Measurements from ENCODE around the gene EFHC1. TPM values are rescaled to one million over a fixed set of nuclear protein-coding genes. Genes with fewer than 3 reads are reported as not detected.
A peak's percentile ranks its signal among the peaks of the same experiment; 100 is the strongest.
"Not testable (repeated sequence)": the region's sequence is repeated elsewhere in the genome, so short reads cannot be mapped to it uniquely, and the experiment has no call there.

The EFHC1 gene
- total and polyA plus RNA-seq, 4 donors, result 15.7 to 81.7 (median 35.5) TPM

DNA sequence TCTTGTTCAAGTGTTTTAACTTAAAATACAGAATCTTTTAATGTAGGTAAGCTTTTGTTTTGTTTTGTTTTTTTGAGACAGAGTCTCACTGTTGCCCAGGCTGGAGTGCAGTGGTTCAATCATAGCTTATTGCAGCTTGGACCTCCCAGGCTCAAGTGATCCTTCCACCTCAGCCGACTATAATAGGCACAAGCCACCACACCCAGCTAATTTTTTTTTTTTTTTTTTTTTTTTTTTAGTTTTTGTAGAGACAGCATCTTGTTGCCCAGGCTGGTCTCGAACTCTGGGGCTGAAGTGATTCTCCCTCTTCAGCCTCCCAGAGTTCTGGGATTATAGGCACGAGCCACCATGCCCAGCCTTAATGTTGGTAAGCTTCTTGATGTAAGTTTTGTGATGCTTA is 3.3 kb downstream of the EFHC1 start:
- no peak overlapping the region for H3K9ac ChIP-seq (ENCODE audit: insufficient read depth in 1 of 2, low read length in 2 of 2)
- no peak overlapping the region for H3K4me3 ChIP-seq
- peaks cover 4 to 16% (median 6%) of the 10 kb centered on the region in 5 donors for H3K4me1 ChIP-seq (ENCODE audit: control insufficient read depth in 5 of 5, insufficient read depth in 5 of 5, low read length in 5 of 5)
- no peak for DNase-seq
- peak overlapping the region in 1 of 2 donors; percentile 29 for H3K27ac ChIP-seq (ENCODE audit: low read depth in 1 of 2, low read length in 1 of 2)
- H3K27me3 ChIP-seq (ENCODE audit: control insufficient read depth in 3 of 3, insufficient read depth in 3 of 3, low read length in 2 of 3), result no peaks in the 10 kb centered on the region
- no peak for ATAC-seq (ENCODE audit: insufficient read depth, low FRiP score)
- 84 to 85% methylated on average over 3 of the region's 3 CpGs for WGBS, 2 donors
- H3K9me3 ChIP-seq (ENCODE audit: control insufficient read depth in 4 of 4, insufficient read depth in 3 of 4, low read length in 3 of 4), result no peaks in the 10 kb centered on the region
- H3K36me3 ChIP-seq (ENCODE audit: control insufficient read depth in 4 of 4, insufficient read depth in 4 of 4, low read length in 4 of 4), result peaks cover 0 to 7% (median 4%) of the 10 kb centered on the region in 4 donors
- TF ChIP-seq, protein P1, sequence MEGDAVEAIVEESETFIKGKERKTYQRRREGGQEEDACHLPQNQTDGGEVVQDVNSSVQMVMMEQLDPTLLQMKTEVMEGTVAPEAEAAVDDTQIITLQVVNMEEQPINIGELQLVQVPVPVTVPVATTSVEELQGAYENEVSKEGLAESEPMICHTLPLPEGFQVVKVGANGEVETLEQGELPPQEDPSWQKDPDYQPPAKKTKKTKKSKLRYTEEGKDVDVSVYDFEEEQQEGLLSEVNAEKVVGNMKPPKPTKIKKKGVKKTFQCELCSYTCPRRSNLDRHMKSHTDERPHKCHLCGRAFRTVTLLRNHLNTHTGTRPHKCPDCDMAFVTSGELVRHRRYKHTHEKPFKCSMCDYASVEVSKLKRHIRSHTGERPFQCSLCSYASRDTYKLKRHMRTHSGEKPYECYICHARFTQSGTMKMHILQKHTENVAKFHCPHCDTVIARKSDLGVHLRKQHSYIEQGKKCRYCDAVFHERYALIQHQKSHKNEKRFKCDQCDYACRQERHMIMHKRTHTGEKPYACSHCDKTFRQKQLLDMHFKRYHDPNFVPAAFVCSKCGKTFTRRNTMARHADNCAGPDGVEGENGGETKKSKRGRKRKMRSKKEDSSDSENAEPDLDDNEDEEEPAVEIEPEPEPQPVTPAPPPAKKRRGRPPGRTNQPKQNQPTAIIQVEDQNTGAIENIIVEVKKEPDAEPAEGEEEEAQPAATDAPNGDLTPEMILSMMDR (IDR thresholded peaks at IDR 0.05; ENCODE audit: control extremely low read depth, extremely low read depth), result no peak

DNA sequence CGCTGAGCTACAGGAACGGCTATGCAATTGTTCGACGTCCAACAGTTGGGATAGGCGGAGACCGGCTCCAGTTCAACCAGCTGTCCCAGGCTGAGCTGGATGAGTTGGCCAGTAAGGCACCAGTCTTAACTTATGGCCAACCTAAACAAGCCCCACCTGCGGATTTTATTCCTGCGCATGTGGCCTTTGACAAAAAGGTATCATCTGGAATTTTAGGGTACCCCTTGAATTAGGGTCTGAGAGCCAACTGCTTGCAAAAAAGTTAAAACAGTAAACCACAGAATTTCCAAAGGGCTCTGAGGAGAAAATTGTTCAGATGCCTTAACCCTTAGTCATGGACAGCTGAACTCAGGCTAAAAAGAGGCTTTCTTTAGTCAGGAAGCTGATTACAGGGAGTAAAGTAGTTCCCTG is 3.8 kb downstream of the EFHC1 start:
- no peak overlapping the region for H3K4me3 ChIP-seq
- peaks cover 4 to 16% (median 6%) of the 10 kb centered on the region in 5 donors for H3K4me1 ChIP-seq (ENCODE audit: control insufficient read depth in 5 of 5, insufficient read depth in 5 of 5, low read length in 5 of 5)
- WGBS, 2 donors, result 82 to 96% methylated on average over 8 of the region's 8 CpGs
- no peaks in the 10 kb centered on the region for H3K27me3 ChIP-seq (ENCODE audit: control insufficient read depth in 3 of 3, insufficient read depth in 3 of 3, low read length in 2 of 3)
- peaks cover 0 to 7% (median 4%) of the 10 kb centered on the region in 4 donors for H3K36me3 ChIP-seq (ENCODE audit: control insufficient read depth in 4 of 4, insufficient read depth in 4 of 4, low read length in 4 of 4)
- H3K9me3 ChIP-seq (ENCODE audit: control insufficient read depth in 4 of 4, insufficient read depth in 3 of 4, low read length in 3 of 4), result no peaks in the 10 kb centered on the region
- peak overlapping the region in 1 of 2 donors; percentile 6 for H3K27ac ChIP-seq (ENCODE audit: low read depth in 1 of 2, low read length in 1 of 2)
- TF ChIP-seq, protein P1 (IDR thresholded peaks at IDR 0.05; ENCODE audit: control extremely low read depth, extremely low read depth), result no peak
- no peak for ATAC-seq (ENCODE audit: insufficient read depth, low FRiP score)
- no peak for DNase-seq
- no peak overlapping the region for H3K9ac ChIP-seq (ENCODE audit: insufficient read depth in 1 of 2, low read length in 2 of 2)

DNA sequence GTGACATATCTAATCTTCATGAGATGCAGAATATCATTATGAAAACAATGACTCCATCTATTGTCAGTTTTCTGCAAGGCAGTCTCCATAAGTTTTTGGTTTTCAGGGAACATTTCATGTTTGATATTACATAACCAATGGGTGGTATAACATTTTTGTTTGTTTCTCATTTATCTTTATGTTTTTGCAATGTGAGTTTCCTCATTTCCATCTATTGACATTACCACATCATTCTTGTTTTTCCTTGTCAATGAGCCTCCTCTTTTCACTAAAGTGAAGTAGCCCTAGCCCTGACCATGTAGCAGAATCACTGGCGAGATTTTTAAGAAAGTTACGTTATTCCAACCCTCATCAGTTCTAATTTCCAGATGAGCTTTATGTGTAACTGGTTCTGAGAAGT is 4.4 kb downstream of the EFHC1 start:
- no peak for ATAC-seq (ENCODE audit: insufficient read depth, low FRiP score)
- no peaks in the 10 kb centered on the region for H3K9me3 ChIP-seq (ENCODE audit: control insufficient read depth in 4 of 4, insufficient read depth in 3 of 4, low read length in 3 of 4)
- peaks cover 0 to 11% (median 2%) of the 10 kb centered on the region in 5 donors for H3K4me1 ChIP-seq (ENCODE audit: control insufficient read depth in 5 of 5, insufficient read depth in 5 of 5, low read length in 5 of 5)
- peaks cover 0 to 7% (median 4%) of the 10 kb centered on the region in 4 donors for H3K36me3 ChIP-seq (ENCODE audit: control insufficient read depth in 4 of 4, insufficient read depth in 4 of 4, low read length in 4 of 4)
- 92% methylated on average over 2 of the region's 2 CpGs for WGBS, 2 donors
- no peak overlapping the region for H3K4me3 ChIP-seq
- H3K27ac ChIP-seq (ENCODE audit: low read depth in 1 of 2, low read length in 1 of 2), result no peak overlapping the region
- no peak overlapping the region for H3K9ac ChIP-seq (ENCODE audit: insufficient read depth in 1 of 2, low read length in 2 of 2)
- DNase-seq, result no peak
- H3K27me3 ChIP-seq (ENCODE audit: control insufficient read depth in 3 of 3, insufficient read depth in 3 of 3, low read length in 2 of 3), result no peaks in the 10 kb centered on the region
- TF ChIP-seq, protein P1 (IDR thresholded peaks at IDR 0.05; ENCODE audit: control extremely low read depth, extremely low read depth), result no peak

DNA sequence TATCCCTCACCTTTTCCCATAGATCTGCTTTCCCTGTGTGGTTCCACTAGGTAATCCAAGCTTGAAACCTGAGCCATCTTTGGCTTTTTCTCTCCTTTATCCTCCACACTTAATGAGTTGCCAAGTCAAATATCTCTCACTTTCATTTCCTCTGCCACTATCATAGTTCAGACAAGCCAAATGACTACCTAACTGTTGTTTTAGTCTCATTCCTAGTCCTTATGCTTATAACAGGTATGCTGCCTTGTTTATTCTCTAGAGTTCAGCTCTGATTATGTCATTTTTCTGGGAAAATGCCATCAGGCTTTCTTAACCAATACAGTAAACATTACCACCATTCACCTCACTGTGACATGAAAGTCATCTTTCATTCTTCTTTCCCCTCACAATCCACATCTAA is 6.5 kb downstream of the EFHC1 start:
- no peaks in the 10 kb centered on the region for H3K9me3 ChIP-seq (ENCODE audit: control insufficient read depth in 4 of 4, insufficient read depth in 3 of 4, low read length in 3 of 4)
- DNase-seq (no peak), ATAC-seq (ENCODE audit: insufficient read depth, low FRiP score) (no peak)
- no peak overlapping the region for H3K27ac ChIP-seq (ENCODE audit: low read depth in 1 of 2, low read length in 1 of 2)
- H3K27me3 ChIP-seq (ENCODE audit: control insufficient read depth in 3 of 3, insufficient read depth in 3 of 3, low read length in 2 of 3), result no peaks in the 10 kb centered on the region
- TF ChIP-seq, protein P1 (IDR thresholded peaks at IDR 0.05; ENCODE audit: control extremely low read depth, extremely low read depth), result no peak
- H3K4me1 ChIP-seq (ENCODE audit: control insufficient read depth in 5 of 5, insufficient read depth in 5 of 5, low read length in 5 of 5), result peaks cover 0 to under 1% (median 0%) of the 10 kb centered on the region in 5 donors
- H3K4me3 ChIP-seq, result no peak overlapping the region
- H3K36me3 ChIP-seq (ENCODE audit: control insufficient read depth in 4 of 4, insufficient read depth in 4 of 4, low read length in 4 of 4), result peaks cover 0 to 7% (median 4%) of the 10 kb centered on the region in 4 donors
- no peak overlapping the region for H3K9ac ChIP-seq (ENCODE audit: insufficient read depth in 1 of 2, low read length in 2 of 2)

DNA sequence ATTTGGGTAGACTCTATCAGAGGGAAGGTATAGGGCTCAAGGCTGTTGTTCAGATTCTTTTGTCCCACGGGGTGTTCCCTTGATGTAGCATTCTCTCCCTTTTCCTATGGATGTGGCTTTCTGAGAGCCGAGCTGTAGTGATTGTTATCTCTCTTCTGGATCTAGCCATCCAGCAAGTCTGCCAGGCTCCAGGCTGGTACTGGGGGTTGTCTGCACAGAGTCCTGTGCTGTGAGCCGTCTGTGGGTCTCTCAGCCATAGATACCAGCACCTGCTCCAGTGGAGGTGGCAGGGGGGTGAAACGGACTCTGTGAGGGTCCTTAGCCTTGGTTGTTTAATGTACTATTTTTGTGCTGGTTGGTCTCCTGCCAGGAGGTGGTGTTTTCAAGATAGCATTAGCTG is 13.2 kb downstream of the EFHC1 start:
- H3K27ac ChIP-seq (ENCODE audit: low read depth in 1 of 2, low read length in 1 of 2); H3K4me1 ChIP-seq (ENCODE audit: control insufficient read depth in 5 of 5, insufficient read depth in 5 of 5, low read length in 5 of 5); H3K9me3 ChIP-seq (ENCODE audit: control insufficient read depth in 4 of 4, insufficient read depth in 3 of 4, low read length in 3 of 4); H3K36me3 ChIP-seq (ENCODE audit: control insufficient read depth in 4 of 4, insufficient read depth in 4 of 4, low read length in 4 of 4); H3K4me3 ChIP-seq; H3K27me3 ChIP-seq (ENCODE audit: control insufficient read depth in 3 of 3, insufficient read depth in 3 of 3, low read length in 2 of 3); H3K9ac ChIP-seq (ENCODE audit: insufficient read depth in 1 of 2, low read length in 2 of 2); ATAC-seq (ENCODE audit: insufficient read depth, low FRiP score); DNase-seq: not testable (repeated sequence)
- WGBS, 2 donors, result 78 to 82% methylated on average over 4 of the region's 4 CpGs

All from lung (tissue), 12 donors.